K562 (cell line): Measurements from ENCODE around the gene ITGA3. TPM values are rescaled to one million over a fixed set of nuclear protein-coding genes. Genes with fewer than 3 reads are reported as not detected.

Source experiments
- ATAC-seq: fragments of 200-7000 bp; cut with Tn5 transposase; 3 replicates; pipeline ENCODE4 v1.9.1; 2020; ENCODE audit warnings: moderate library complexity
- BruUV-seq: library from RNA; stranded (reverse); fragments of 400-500 nt; replicated peaks from 2 replicates; lab custom pipeline; 2021; lab: Mats Ljungman, UMichigan
- CTCF ChIA-PET: fragments of 300-600 bp; formaldehyde crosslinking; extraction: SDS; loops from one replicate; lab custom pipeline; 2021; ENCODE audit warnings: low intra/inter-chr PET ratio; lab: Yijun Ruan, JAX
- POLR2A ChIA-PET: fragments of 300-600, 350-650 bp; sonication (Branson Sonifier 250); formaldehyde crosslinking; extraction: SDS; loops from one replicate; lab custom pipeline; 2021; ENCODE audit warnings: antibody characterized with exemption, inconsistent platforms; lab: Yijun Ruan, JAX
- DNase-seq, 4 experiments: peaks; one replicate each; pipeline versions ENCODE4 v3.0.0 to v3.0.0-alpha.2; 2011 to 2018; ENCODE audit warnings: low spot score in 3 of 4, mixed read lengths in 3 of 4; ENCODE audit errors: extremely low read depth in 1 of 4
- FAIRE-seq: peaks from 2 replicates; lab custom pipeline; 2011; peaks lifted over from hg19 to GRCh38; lab: Jason Lieb, UNC
- H2AFZ ChIP-seq: 2 replicates; pipeline ENCODE4 v1.6.0; 2011; ENCODE audit warnings: low read depth, low read length, control low read depth, inconsistent platforms
- H3K27ac ChIP-seq: fragments of 200-600 bp; 3 replicates; pipeline ENCODE4 v1.8.0; 2011; ENCODE audit warnings: low read depth, mild to moderate bottlenecking, control low read depth, inconsistent platforms, low read length, moderate library complexity, mixed read lengths; ENCODE audit errors: extremely low read depth
- H3K27me3 ChIP-seq, 2 experiments: fragments of 300-600 bp in 1 of 2; 2 replicates in 1 of 2; 3 replicates in 1 of 2; pipeline versions ENCODE4 v1.6.0 to v1.8.0; 2011; ENCODE audit warnings: inconsistent platforms in 2 of 2, low read length in 2 of 2, mild to moderate bottlenecking in 1 of 2, mixed read lengths in 1 of 2, moderate library complexity in 1 of 2; ENCODE audit not compliant: control insufficient read depth in 2 of 2, insufficient read depth in 2 of 2
- H3K36me3 ChIP-seq: fragments of 300-600 bp; 3 replicates; pipeline ENCODE4 v1.8.0; 2011; ENCODE audit warnings: mild to moderate bottlenecking, low read length, inconsistent platforms; ENCODE audit not compliant: control insufficient read depth, insufficient read depth
- H3K4me1 ChIP-seq, 2 experiments: fragments of 200-600 bp in 1 of 2; replicated peaks in 1 of 2; 2 replicates in 1 of 2; 3 replicates in 1 of 2; pipeline versions ENCODE4 v1.5.1 to v1.8.0; 2011; ENCODE audit warnings: inconsistent platforms in 2 of 2, low read length in 2 of 2, mild to moderate bottlenecking in 1 of 2, mixed read lengths in 1 of 2, moderate library complexity in 1 of 2; ENCODE audit not compliant: control insufficient read depth in 2 of 2, insufficient read depth in 2 of 2
- H3K4me2 ChIP-seq: 2 replicates; pipeline ENCODE4 v1.6.1; 2011; ENCODE audit warnings: low read length, control low read depth, inconsistent platforms, mixed read lengths; ENCODE audit not compliant: insufficient read depth
- H3K4me3 ChIP-seq: fragments of 200-600 bp; sonication (generic), shearing (Covaris generic); 2 replicates; pipeline ENCODE4 v1.5.1; 2016; ENCODE audit warnings: control low read depth, inconsistent platforms
- H3K79me2 ChIP-seq: fragments of 200-600 bp; 3 replicates; pipeline ENCODE4 v1.8.0; 2011; ENCODE audit warnings: low read length, inconsistent platforms; ENCODE audit not compliant: control insufficient read depth, insufficient read depth
- H3K9ac ChIP-seq, 2 experiments: 2 replicates each; pipeline versions ENCODE4 v1.6.0 to v1.6.1; 2011; ENCODE audit warnings: low read depth in 2 of 2, low read length in 2 of 2, control low read depth in 1 of 2, inconsistent platforms in 1 of 2, mild to moderate bottlenecking in 1 of 2, mixed read lengths in 1 of 2; ENCODE audit not compliant: insufficient read depth in 1 of 2
- H3K9me1 ChIP-seq: one replicate; pipeline ENCODE4 v1.6.0; 2011; ENCODE audit warnings: inconsistent platforms, mild to moderate bottlenecking, low read length, moderate library complexity; ENCODE audit not compliant: control insufficient read depth, insufficient read depth
- H3K9me3 ChIP-seq: replicated peaks from 2 replicates; pipeline ENCODE4 v1.5.1; 2011; ENCODE audit warnings: low read depth, low read length, inconsistent platforms; ENCODE audit not compliant: control insufficient read depth, insufficient read depth
- H4K20me1 ChIP-seq: replicated peaks from 2 replicates; pipeline ENCODE4 v1.6.1; 2011; ENCODE audit warnings: low read length, inconsistent platforms, mixed read lengths; ENCODE audit not compliant: control insufficient read depth, insufficient read depth
- DMBX1 ChIP-seq: fragments of 250-450 bp; sonication (Bioruptor Pico); IDR thresholded peaks from 2 replicates; pipeline ENCODE4 v1.8.0; 2022; ENCODE audit warnings: inconsistent platforms, mild to moderate bottlenecking, moderate library complexity, borderline replicate concordance
- JUND ChIP-seq, 2 experiments: IDR thresholded peaks; 2 replicates in 1 of 2; 3 replicates in 1 of 2; pipeline ENCODE4 v1.6.1; 2011; ENCODE audit warnings: borderline replicate concordance in 2 of 2, low read depth in 2 of 2, low read length in 2 of 2, improper control_type of control experiment in 1 of 2, missing biosample characterization in 1 of 2, missing genetic modification characterization in 1 of 2, missing genetic modification reagents in 1 of 2
- MXD1 ChIP-seq: fragments of 250-450 bp; sonication (Bioruptor Pico); IDR thresholded peaks from 2 replicates; pipeline ENCODE4 v1.8.0; 2021; ENCODE audit warnings: borderline replicate concordance, mild to moderate bottlenecking, moderate library complexity; ENCODE audit not compliant: poor library complexity, severe bottlenecking
- ZNF24 ChIP-seq: fragments of 450-650 bp; IDR thresholded peaks from 2 replicates; pipeline ENCODE4 v1.6.1; 2016
- ZNF717 ChIP-seq: fragments of 250-450 bp; sonication (Bioruptor Pico); IDR thresholded peaks from 2 replicates; pipeline ENCODE4 v1.5.0; 2021
- WGBS: fragments of 100-300 bp; shearing (Covaris generic); methylation state at CpG from one replicate; pipeline ENCODE4 v1.1.6; 2016; ENCODE audit warnings: low coverage, mixed read lengths; ENCODE audit not compliant: insufficient coverage; ENCODE audit errors: missing lambda C conversion rate; 5-methylcytosine and 5-hydroxymethylcytosine counted together
- in situ Hi-C: fragments of 300-500 bp; cut with MboI; formaldehyde crosslinking; loops from 4 replicates; pipeline ENCODE4 v1.15.0; 2018; ENCODE audit warnings: inconsistent platforms, mixed read lengths
- intact Hi-C: fragments of 100-400 bp; cut with micrococcal nuclease; formaldehyde crosslinking; loops from 2 replicates; pipeline ENCODE4 v1.14.2; 2022
- polyA plus RNA-seq, 8 experiments: library from polyadenylated mRNA; depleted of rRNA in 4 of 8; stranded (reverse) in 5 of 8; unstranded in 3 of 8; fragments of >200 nt; fragmentation: Nextera tagmentation in 2 of 8; fragmentation: Illumina TruSeq in 1 of 8; extraction: Ambion mirVana in 2 of 8; extraction: Trizol in 1 of 8; gene quantifications; 2 replicates each; pipeline versions ENCODE4 v1.2.1 to v1.2.3, GENCODE V29; 2011 to 2014; ENCODE audit warnings: inconsistent platforms in 1 of 8, missing spikeins in 1 of 8
- total RNA-seq, 7 experiments: library from RNA; depleted of rRNA in 6 of 7; stranded (reverse); fragments of >200 nt in 6 of 7; fragmentation: Illumina TruSeq in 2 of 7; extraction: Trizol in 2 of 7; gene quantifications; 2 replicates each; pipeline versions ENCODE4 v1.2.1 to v1.2.3, GENCODE V29; 2011 to 2021; ENCODE audit warnings: low replicate concordance in 1 of 7

Gene ITGA3
- total and polyA plus RNA-seq, 9 of the 15 experiments (the other 6 are each of a cell fraction or from before 2014, with no cell fraction given) = 0.03 to 0.75 (median 0.14) TPM; not detected in 2

DNA sequence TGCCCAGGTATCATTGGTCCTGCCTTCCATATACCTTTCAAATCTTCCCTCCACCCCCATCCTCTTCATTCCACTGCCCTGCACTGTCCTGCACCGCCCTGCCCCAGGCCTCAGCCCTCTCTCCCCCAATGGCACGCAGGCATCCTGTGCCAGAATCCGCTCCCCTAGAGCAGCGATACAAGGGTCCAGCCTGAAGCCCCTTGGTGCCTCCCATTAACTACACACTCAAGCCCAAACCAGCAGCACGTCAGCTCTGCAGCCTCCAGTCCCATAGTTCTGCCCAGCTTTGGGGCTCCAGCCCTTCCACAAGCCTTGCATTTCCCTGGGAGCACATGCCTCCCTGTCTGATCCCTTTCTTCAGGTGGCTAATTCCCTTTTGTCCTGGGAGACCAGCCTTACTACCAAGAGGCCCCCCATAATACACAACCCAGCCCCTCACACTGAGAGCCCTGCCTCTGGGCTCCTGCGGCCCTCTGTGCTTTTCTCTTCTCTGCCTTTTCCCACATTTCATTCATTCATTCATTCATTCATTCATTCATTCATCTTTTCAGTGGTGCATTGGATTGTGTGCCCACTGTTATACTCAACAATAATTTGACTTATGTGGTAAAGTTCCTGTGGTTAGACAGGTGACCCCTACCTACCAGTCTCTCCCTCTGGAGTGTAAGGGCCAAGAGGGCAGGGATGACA lies 34.1 kb upstream of the ITGA3 start:
- no peaks in the 10 kb centered on the region for H3K79me2 ChIP-seq
- FAIRE-seq (no peak), ATAC-seq (no peak), DNase-seq (no peak)
- peaks cover 15% of the 10 kb centered on the region for H3K9me3 ChIP-seq
- no peak overlapping the region for H3K4me3 ChIP-seq
- ChIA-PET POLR2A (no interaction called here), CTCF (no interaction called here)
- H3K36me3 ChIP-seq = no peaks in the 10 kb centered on the region
- TF ChIP-seq DMBX1 (CRISPR knock-in tag) (no peak), ZNF24 (peak; percentile 63; the same call in 1 of the 2 replicates)
- no peak overlapping the region for H2AFZ ChIP-seq
- intact Hi-C loops = no loop called here
- H3K4me2 ChIP-seq = no peak overlapping the region
- no peak overlapping the region for H3K27ac ChIP-seq
- in situ Hi-C loops = no loop called here
- no peaks in the 10 kb centered on the region for H3K9me1 ChIP-seq
- H3K4me1 ChIP-seq = no peaks in the 10 kb centered on the region
- no TSS peak for BruUV-seq
- H4K20me1 ChIP-seq = no peaks in the 10 kb centered on the region
- 0% methylated on average over 6 of the region's 6 CpGs for WGBS
- peaks cover 0 to 5% of the 10 kb centered on the region in 2 experiments; a peak in 3 of 5 replicates for H3K27me3 ChIP-seq
- H3K9ac ChIP-seq = no peak overlapping the region

- in situ Hi-C loops (no loop called here), intact Hi-C loops (no loop called here)
- BruUV-seq = no TSS peak
- POLR2A ChIA-PET = no interaction called here
- Histone ChIP-seq H3K9me1 (no peaks in the 10 kb centered on the region), H3K9me3 (peaks cover 15% of the 10 kb centered on the region), H3K4me2 (no peak overlapping the region), H3K4me1 (peaks cover 0 to 4% of the 10 kb centered on the region in 2 experiments; a peak in 1 of 5 replicates), H3K4me3 (no peak overlapping the region), H3K27ac (no peak overlapping the region), H3K9ac (no peak overlapping the region), H3K27me3 (peaks cover 0 to 5% of the 10 kb centered on the region in 2 experiments; a peak in 3 of 5 replicates), H3K79me2 (no peaks in the 10 kb centered on the region), H3K36me3 (no peaks in the 10 kb centered on the region), H2AFZ (no peak overlapping the region), H4K20me1 (no peaks in the 10 kb centered on the region)
- 7% methylated on average over 6 of the region's 6 CpGs for WGBS
- CTCF ChIA-PET = no interaction called here
- no peak for ATAC-seq
- no peak for DNase-seq
- TF ChIP-seq MXD1 (CRISPR knock-in tag) (no peak), ZNF717 (CRISPR knock-in tag) (no peak), JUND (IDR thresholded peaks at IDR 0.05; ENCODE audit: borderline replicate concordance, low read depth, low read length) (no peak), JUND (tag; IDR thresholded peaks at IDR 0.05; ENCODE audit: borderline replicate concordance, low read depth, low read length) (no peak)
- FAIRE-seq = no peak
These were observed 33.3 kb upstream of the ITGA3 start for GRCh38 chr17:50022463-50023130.
